Coronary artery (tissue), 2 donors: Measurements from ENCODE around the gene BLVRB.
A peak's percentile ranks its signal among the peaks of the same experiment; 100 is the strongest.

Experiments used
- DNase-seq: peaks from one replicate; pipeline ENCODE4 v3.0.0-alpha.2; 2017; ENCODE audit warnings: low spot score
- H3K27ac ChIP-seq, 2 donors: fragments of 200-600 bp; sonication (generic); one replicate each; pipeline ENCODE4 v1.5.1; 2016 to 2019
- H3K4me3 ChIP-seq: fragments of 200-600 bp; sonication (generic); 2 replicates; pipeline ENCODE4 v1.5.1; 2016; ENCODE audit warnings: mild to moderate bottlenecking, moderate library complexity
- CTCF ChIP-seq: fragments of 200-600 bp; sonication (generic); IDR thresholded peaks from one replicate; pipeline ENCODE4 v1.5.1; 2019; ENCODE audit warnings: antibody characterized with exemption

Gene BLVRB

GRCh38 chr19:40450664-40451063 is 14.9 kb downstream of the BLVRB start:
- DNase-seq = no peak
- no peak overlapping the region for H3K27ac ChIP-seq
- no peak overlapping the region for H3K4me3 ChIP-seq
- TF ChIP-seq CTCF = no peak

- no peak for DNase-seq
- H3K4me3 ChIP-seq = no peak overlapping the region
- TF ChIP-seq CTCF = no peak
- H3K27ac ChIP-seq = no peak overlapping the region
These were observed 16.0 kb downstream of the BLVRB start for GRCh38 chr19:40449506-40449905.

- H3K4me3 ChIP-seq = no peak overlapping the region
- TF ChIP-seq CTCF = no peak
- no peak overlapping the region for H3K27ac ChIP-seq
- no peak for DNase-seq
These were observed 19.2 kb downstream of the BLVRB start for GRCh38 chr19:40446263-40446784.

GRCh38 chr19:40445780-40446262 is 19.7 kb downstream of the BLVRB start:
- no peak for TF ChIP-seq CTCF
- no peak for DNase-seq
- H3K4me3 ChIP-seq = no peak overlapping the region
- no peak overlapping the region for H3K27ac ChIP-seq

- no peak for TF ChIP-seq CTCF
- DNase-seq = no peak
- Histone ChIP-seq H3K4me3 (peak overlapping the region; percentile 96), H3K27ac (peak overlapping the region; percentile 94 to 100)
These were observed 20.7 kb downstream of the BLVRB start for GRCh38 chr19:40444825-40445312.

GRCh38 chr19:40444000-40444824 is 21.3 kb downstream of the BLVRB start, which contains the start of gene SERTAD3:
SERTAD3 (minus strand) TSS chr19:40444335; CDS start chr19:40442080, 2,255 bp downstream.
- DNase-seq = peak; percentile 98
- TF ChIP-seq CTCF = no peak
- H3K27ac ChIP-seq = peak within 1 kb of the TSS; percentile 94 to 100
- peak within 1 kb of the TSS; percentile 96 for H3K4me3 ChIP-seq
